ENCODE data around the gene FBXW4. TPM values are rescaled to one million over a fixed set of nuclear protein-coding genes. Genes with fewer than 3 reads are reported as not detected.

FBXW4 gene
- total and polyA plus RNA-seq, 2 experiments from 2014 or later = 15.5 to 32.7 TPM

DNA sequence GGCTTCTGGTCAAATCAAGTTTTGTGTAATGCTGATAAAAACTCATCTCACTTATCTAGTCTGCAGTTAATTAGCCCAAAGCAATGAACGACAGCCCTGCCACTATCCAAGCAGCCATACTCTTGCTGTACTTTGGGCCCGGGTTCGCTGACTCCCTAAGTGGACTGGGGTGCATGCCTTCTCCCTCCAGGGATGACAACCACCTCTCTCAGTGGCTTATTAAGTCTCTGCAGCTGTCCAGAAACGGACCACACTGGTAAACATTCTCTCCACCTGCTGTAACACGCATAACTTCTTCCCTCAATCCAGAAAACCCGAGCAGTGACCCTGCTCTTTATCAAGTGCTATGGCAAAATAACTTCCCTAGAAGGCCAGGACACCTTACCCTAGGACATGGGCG lies 3.9 kb downstream of the FBXW4 start:
- H3K27ac ChIP-seq = no peak overlapping the region
- peaks cover 84% of the 10 kb centered on the region for H3K79me2 ChIP-seq

DNA sequence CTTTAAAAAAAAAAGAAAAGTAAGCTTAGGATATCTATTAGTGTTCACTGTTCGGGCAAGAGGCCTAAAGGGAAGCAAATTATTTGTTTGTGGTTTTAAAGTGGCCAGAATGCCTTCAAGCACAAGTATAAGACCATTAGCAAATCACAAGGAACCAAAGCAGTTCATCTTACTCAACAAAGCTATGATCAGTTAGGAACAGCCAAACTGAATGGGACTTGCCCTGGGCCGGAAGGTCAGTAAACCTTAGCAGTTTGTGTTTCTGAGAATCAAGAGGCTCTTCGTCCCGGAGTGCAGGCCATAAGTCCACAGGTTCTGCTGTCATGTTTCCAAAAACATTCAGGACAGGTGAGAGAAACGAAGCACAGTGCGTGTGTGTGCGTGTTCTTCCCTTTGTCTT lies 4.5 kb downstream of the FBXW4 start:
- Histone ChIP-seq H3K79me2 (peaks cover 84% of the 10 kb centered on the region), H4K20me1 (ENCODE audit: insufficient read depth, poor library complexity, severe bottlenecking) (peaks cover 52% of the 10 kb centered on the region), H3K4me1 (ENCODE audit: insufficient read depth) (peaks cover 42% of the 10 kb centered on the region), H3K36me3 (replicated peaks; ENCODE audit: insufficient read depth, low read depth) (no peaks in the 10 kb centered on the region), H3K27me3 (no peaks in the 10 kb centered on the region), H3K9me3 (ENCODE audit: low read depth) (no peaks in the 10 kb centered on the region), H3K9me2 (replicated peaks; ENCODE audit: insufficient read depth) (no peaks in the 10 kb centered on the region), H3K4me2 (peak overlapping the region; percentile 31), H3K4me3 (no peak overlapping the region), H3K27ac (no peak overlapping the region), H2AFZ (no peak overlapping the region)
- DNase-seq (ENCODE audit: low spot score) = no peak
- WGBS (ENCODE audit: low lambda C conversion rate, missing lambda C conversion rate) = 71% methylated on average over 7 of the region's 7 CpGs
- TF ChIP-seq, protein P1, sequence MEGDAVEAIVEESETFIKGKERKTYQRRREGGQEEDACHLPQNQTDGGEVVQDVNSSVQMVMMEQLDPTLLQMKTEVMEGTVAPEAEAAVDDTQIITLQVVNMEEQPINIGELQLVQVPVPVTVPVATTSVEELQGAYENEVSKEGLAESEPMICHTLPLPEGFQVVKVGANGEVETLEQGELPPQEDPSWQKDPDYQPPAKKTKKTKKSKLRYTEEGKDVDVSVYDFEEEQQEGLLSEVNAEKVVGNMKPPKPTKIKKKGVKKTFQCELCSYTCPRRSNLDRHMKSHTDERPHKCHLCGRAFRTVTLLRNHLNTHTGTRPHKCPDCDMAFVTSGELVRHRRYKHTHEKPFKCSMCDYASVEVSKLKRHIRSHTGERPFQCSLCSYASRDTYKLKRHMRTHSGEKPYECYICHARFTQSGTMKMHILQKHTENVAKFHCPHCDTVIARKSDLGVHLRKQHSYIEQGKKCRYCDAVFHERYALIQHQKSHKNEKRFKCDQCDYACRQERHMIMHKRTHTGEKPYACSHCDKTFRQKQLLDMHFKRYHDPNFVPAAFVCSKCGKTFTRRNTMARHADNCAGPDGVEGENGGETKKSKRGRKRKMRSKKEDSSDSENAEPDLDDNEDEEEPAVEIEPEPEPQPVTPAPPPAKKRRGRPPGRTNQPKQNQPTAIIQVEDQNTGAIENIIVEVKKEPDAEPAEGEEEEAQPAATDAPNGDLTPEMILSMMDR (IDR thresholded peaks at IDR 0.05; ENCODE audit: poor library complexity) = no peak
- no peak for TF ChIP-seq EZH2 (IDR thresholded peaks at IDR 0.05; ENCODE audit: borderline replicate concordance)
- TF ChIP-seq EZH2phosphoT487 (IDR thresholded peaks at IDR 0.05; ENCODE audit: low read depth, severe bottlenecking, unreplicated experiment) = no peak

More for the DNA sequence above, 3.9 kb downstream of the FBXW4 start:
- Histone ChIP-seq H3K4me1 (ENCODE audit: insufficient read depth) (peaks cover 45% of the 10 kb centered on the region), H3K9me2 (replicated peaks; ENCODE audit: insufficient read depth) (no peaks in the 10 kb centered on the region), H3K27me3 (no peaks in the 10 kb centered on the region), H4K20me1 (ENCODE audit: insufficient read depth, poor library complexity, severe bottlenecking) (peaks cover 45% of the 10 kb centered on the region), H3K9me3 (ENCODE audit: low read depth) (no peaks in the 10 kb centered on the region), H2AFZ (no peak overlapping the region), H3K4me3 (no peak overlapping the region), H3K36me3 (replicated peaks; ENCODE audit: insufficient read depth, low read depth) (no peaks in the 10 kb centered on the region), H3K4me2 (peak overlapping the region; percentile 31)
- no peak for DNase-seq (ENCODE audit: low spot score)
- WGBS (ENCODE audit: low lambda C conversion rate, missing lambda C conversion rate) = 68% methylated on average over 7 of the region's 7 CpGs
- TF ChIP-seq, protein P1 (IDR thresholded peaks at IDR 0.05; ENCODE audit: poor library complexity) = no peak
- no peak for TF ChIP-seq EZH2phosphoT487 (IDR thresholded peaks at IDR 0.05; ENCODE audit: low read depth, severe bottlenecking, unreplicated experiment)
- TF ChIP-seq EZH2 (IDR thresholded peaks at IDR 0.05; ENCODE audit: borderline replicate concordance) = no peak

DNA sequence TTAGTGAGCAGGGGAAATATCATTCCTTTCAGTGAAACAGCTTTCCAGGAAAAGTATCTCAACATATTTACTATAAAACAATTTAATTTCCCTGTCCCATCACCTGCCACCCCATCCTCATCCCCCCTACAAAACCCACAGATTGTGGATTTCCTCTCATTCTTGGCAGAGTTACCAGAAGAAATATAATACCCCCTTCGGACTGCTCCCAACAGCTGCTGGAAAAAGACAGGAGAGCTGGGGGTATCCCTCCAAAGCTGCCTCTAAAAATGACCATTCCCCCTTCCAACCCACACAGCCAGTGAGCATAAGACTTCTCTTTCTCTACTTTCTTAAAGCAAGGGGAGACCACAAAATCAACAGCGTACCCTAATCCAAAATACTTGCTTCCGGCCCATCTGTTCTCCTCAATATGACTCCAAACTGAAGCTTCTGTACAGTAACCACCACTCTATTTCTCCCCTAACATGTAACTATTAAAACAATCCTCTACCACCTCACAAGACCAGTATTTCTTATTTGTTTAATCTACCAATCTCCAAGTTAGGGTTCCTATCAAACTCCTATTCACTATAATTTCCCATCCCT lies 7.8 kb downstream of the FBXW4 start:
- DNase-seq (ENCODE audit: low spot score) = no peak
- whole genome bisulfite sequencing (ENCODE audit: low lambda C conversion rate, missing lambda C conversion rate) = 90% methylated on average over 3 of the region's 3 CpGs
- no peaks in the 10 kb centered on the region for H3K27me3 ChIP-seq
- peaks cover 26% of the 10 kb centered on the region for H3K4me1 ChIP-seq (ENCODE audit: insufficient read depth)
- no peak overlapping the region for H3K4me3 ChIP-seq
- no peaks in the 10 kb centered on the region for H3K9me3 ChIP-seq (ENCODE audit: low read depth)
- H2AFZ ChIP-seq = no peak overlapping the region
- H3K9me2 ChIP-seq (replicated peaks; ENCODE audit: insufficient read depth) = no peaks in the 10 kb centered on the region
- no peaks in the 10 kb centered on the region for H3K36me3 ChIP-seq (replicated peaks; ENCODE audit: insufficient read depth, low read depth)
- H3K79me2 ChIP-seq = peaks cover 92% of the 10 kb centered on the region
- no peak overlapping the region for H3K27ac ChIP-seq
- peaks cover 57% of the 10 kb centered on the region for H4K20me1 ChIP-seq (ENCODE audit: insufficient read depth, poor library complexity, severe bottlenecking)
- TF ChIP-seq EZH2phosphoT487 (IDR thresholded peaks at IDR 0.05; ENCODE audit: low read depth, severe bottlenecking, unreplicated experiment) (no peak), EZH2 (IDR thresholded peaks at IDR 0.05; ENCODE audit: borderline replicate concordance) (no peak)
- TF ChIP-seq, protein P1 (IDR thresholded peaks at IDR 0.05; ENCODE audit: poor library complexity) = no peak
- H3K4me2 ChIP-seq = no peak overlapping the region

Measured in hepatocyte (in vitro differentiated cells).